Neural progenitor cell (in vitro differentiated cells): ENCODE data around the gene KRTCAP2.

Source experiments
- EZH2 ChIP-seq: fragments of 200-600 bp; sonication (generic); IDR thresholded peaks from 2 replicates; pipeline ENCODE4 v1.6.1; 2017; ENCODE audit warnings: antibody characterized with exemption, mild to moderate bottlenecking, moderate library complexity
- TF ChIP-seq, protein P1 (sequence below): fragments of 200-600 bp; sonication (generic); IDR thresholded peaks from 2 replicates; pipeline ENCODE4 v1.5.1; 2017; ENCODE audit warnings: antibody characterized with exemption, mild to moderate bottlenecking

DNA sequence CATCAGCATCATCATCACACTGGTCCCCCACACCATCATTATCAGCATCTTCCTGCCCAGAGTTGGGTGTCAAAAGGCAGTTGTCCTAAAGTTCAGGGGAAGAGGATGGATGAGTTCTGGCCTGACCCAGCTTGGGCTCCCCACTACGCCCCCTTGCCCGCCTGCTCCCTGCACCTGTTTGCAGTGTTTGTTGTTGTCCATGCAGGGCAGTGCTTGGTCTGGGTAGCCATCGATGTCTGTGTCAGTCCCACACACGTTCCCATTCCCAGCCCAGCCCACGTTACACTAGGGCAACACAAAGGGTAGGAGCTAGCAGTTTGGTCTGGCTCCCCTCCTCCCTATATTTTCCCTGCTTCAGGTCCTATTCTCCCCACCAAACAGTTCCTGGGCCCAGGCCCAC lies 27.8 kb upstream of the KRTCAP2 start:
- TF ChIP-seq, protein P1, sequence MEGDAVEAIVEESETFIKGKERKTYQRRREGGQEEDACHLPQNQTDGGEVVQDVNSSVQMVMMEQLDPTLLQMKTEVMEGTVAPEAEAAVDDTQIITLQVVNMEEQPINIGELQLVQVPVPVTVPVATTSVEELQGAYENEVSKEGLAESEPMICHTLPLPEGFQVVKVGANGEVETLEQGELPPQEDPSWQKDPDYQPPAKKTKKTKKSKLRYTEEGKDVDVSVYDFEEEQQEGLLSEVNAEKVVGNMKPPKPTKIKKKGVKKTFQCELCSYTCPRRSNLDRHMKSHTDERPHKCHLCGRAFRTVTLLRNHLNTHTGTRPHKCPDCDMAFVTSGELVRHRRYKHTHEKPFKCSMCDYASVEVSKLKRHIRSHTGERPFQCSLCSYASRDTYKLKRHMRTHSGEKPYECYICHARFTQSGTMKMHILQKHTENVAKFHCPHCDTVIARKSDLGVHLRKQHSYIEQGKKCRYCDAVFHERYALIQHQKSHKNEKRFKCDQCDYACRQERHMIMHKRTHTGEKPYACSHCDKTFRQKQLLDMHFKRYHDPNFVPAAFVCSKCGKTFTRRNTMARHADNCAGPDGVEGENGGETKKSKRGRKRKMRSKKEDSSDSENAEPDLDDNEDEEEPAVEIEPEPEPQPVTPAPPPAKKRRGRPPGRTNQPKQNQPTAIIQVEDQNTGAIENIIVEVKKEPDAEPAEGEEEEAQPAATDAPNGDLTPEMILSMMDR, result no peak
- no peak for TF ChIP-seq EZH2
